VCaP (cell line): Measurements from ENCODE around the gene NOL7.

Experiments used
- H3K27ac ChIP-seq: fragments of 450-650 bp; 2 replicates; pipeline ENCODE4 v1.5.1; 2017
- CTCF ChIP-seq: fragments of 450-650 bp; conservative IDR thresholded peaks from 2 replicates; pipeline ENCODE4 v1.5.1; 2017; ENCODE audit warnings: mild to moderate bottlenecking, moderate library complexity

NOL7 gene

GRCh38 chr6:13574149-13574570 lies 41.0 kb upstream of the NOL7 start:
- TF ChIP-seq CTCF, result peak; percentile 59
- peak overlapping the region; percentile 74 for H3K27ac ChIP-seq

- TF ChIP-seq CTCF, result no peak
- peak within 1 kb of the TSS; percentile 74 for H3K27ac ChIP-seq
Measured at GRCh38 chr6:13574571-13575376, 40.4 kb upstream of the NOL7 start, which contains the start of gene SIRT5. TSS of gene SIRT5 (plus strand) at chr6:13574601. CDS start at chr6:13584111, 9,510 bp downstream.

DNA sequence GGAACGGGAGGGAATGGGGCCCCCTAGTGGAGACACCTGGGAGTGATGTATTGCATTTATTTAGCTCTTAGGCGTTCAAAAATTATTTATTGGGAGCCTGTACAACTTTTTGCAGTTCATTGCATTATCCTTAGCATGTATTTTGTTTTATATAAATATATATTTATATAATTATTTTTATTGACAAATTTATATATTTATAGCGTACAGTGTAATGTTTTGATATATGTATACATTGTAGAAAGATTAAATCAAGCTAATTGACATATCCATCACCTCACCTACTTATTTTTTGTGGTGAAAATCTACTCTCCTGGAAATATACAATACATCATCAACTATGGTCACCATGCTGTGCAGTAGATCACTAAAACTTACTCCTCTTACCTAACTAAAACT lies 39.8 kb upstream of the NOL7 start:
- peak overlapping the region; percentile 74; the same call in 1 of the 2 replicates for H3K27ac ChIP-seq
- TF ChIP-seq CTCF, result peak; percentile 57

DNA sequence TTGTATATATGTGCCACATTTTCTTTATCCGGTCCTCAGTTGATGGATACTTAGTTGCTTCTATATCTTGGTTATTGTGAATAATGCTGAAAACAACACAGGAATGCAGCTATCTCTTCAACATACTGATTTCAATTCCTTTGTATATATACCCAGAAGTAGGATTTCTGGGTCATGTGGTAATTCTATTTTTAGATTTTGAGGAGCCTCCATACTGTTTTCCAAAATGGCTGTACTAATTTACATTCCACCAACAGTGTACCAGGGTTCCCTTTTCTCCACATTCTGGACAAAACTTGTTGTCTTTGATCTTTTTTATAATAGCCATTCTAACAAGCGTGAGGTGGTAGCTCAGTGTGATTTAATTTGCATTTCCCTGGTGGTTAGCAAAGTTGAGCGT lies 39.1 kb upstream of the NOL7 start:
- no peak for TF ChIP-seq CTCF
- H3K27ac ChIP-seq, result no peak overlapping the region

GRCh38 chr6:13577926-13578325 lies 37.2 kb upstream of the NOL7 start:
- TF ChIP-seq CTCF, result no peak
- H3K27ac ChIP-seq, result no peak overlapping the region

DNA sequence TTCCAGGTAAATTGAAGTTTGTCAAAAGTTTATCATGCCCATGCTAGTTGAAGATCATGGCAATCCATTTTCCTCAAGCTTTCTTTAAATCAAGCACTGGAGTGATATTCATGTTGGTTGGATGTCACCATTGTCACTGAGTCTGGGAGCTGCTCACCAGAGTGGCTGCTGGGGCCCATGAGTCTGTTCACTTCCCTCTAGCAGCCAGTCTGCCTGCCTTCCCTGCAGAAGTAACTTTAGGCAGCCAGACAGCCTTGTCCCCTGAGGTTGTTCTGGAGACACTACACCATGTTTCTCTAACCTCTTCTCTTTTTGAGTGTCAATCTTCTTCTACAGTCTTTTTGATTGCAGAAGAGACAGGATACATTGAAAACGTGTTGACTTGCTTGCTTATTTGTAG lies 35.2 kb upstream of the NOL7 start:
- no peak for TF ChIP-seq CTCF
- no peak overlapping the region for H3K27ac ChIP-seq

- no peak overlapping the region for H3K27ac ChIP-seq
- no peak for TF ChIP-seq CTCF
Measured at GRCh38 chr6:13581700-13582229, 33.4 kb upstream of the NOL7 start.
